ENCODE results near the gene RNF138.
"Not testable (repeated sequence)": the region's sequence is repeated elsewhere in the genome, so short reads cannot be mapped to it uniquely, and the experiment has no call there.

RNF138 gene

GRCh38 chr18:32175265-32175664 lies 83.6 kb downstream of the RNF138 start:
- no peak for DNase-seq (ENCODE audit: low read depth in 2 of 2)

DNA sequence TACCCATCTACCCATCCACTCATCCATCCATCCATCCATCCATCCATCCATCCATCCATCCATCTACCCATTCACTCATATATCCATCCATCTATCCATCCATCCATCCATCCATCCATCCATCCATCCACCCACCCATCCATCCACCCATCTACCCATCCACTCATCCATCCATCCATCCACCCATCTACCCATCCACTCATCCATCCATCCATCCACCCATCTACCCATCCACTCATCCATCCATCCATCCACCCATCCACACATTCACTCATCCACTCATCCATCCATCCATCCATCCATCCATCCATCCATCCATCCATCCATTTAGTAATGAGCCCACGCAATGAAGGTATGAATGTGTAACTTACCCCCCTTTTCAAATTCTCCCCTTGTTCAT lies 85.1 kb downstream of the RNF138 start:
- DNase-seq (ENCODE audit: low read depth in 2 of 2), result not testable (repeated sequence)

DNA sequence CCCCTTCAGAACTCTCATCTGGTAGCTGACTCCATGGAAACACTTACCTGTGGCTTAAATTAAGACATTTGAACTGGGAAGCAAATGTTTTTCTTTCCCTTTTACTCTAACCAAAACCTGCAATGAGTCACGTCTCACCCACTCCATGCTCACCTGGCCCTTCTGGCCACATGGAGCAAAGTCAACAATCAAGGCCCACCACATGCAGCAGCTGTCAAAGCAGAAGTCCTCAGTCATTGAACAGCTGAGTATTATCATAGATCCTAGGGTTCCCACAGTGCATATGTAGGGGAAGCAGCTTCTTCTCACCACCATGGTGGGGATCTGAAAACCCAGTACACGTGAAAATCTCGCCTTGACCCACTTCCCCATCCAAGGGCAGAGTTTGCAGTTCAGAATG lies 85.9 kb downstream of the RNF138 start:
- no peak for DNase-seq (ENCODE audit: low read depth in 2 of 2)

Measured in activated CD8-positive, alpha-beta memory T cell treated with anti-CD3 and anti-CD28 coated beads for 4 hours (primary cell).